ENCODE results near the gene RPL36.

Gene RPL36

DNA sequence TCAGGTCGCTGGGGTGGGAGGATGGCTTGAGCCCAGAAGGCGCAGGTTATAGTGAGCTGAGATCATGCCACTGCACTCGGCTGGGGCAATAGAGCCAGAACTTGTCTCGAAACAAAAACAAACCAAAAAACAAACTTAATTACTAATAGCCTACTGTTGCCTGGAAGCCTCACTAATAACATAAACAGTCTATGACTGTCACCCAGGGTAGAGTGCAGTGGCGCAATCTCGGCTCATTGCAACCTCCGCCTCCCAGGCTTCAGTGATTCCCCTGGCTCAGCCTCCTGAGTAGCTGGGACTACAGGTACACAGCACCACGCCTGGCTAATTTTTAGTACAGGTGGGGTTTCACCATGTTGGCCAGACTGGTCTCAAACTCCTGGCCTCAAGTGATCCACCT is 48.3 kb downstream of the RPL36 start:
- TF ChIP-seq FOXP2 (optimal IDR thresholded peaks at IDR 0.05; ENCODE audit: control extremely low read depth, extremely low read length, insufficient read depth) (no peak), EZH2 (IDR thresholded peaks at IDR 0.05) (no peak), POLR2AphosphoS5 (IDR thresholded peaks at IDR 0.05; ENCODE audit: borderline replicate concordance, low read depth, low read length) (no peak)
- Histone ChIP-seq H3K9ac (ENCODE audit: insufficient read length) (no peak overlapping the region), H3K36me3 (ENCODE audit: insufficient read depth, low read length) (no peaks in the 10 kb centered on the region), H3K4me3 (no peak overlapping the region), H3K27ac (no peak overlapping the region), H3K9me3 (ENCODE audit: low read depth, low read length) (no peaks in the 10 kb centered on the region)
- no peak for DNase-seq (ENCODE audit: low read depth, low spot score)

All from SK-N-MC (cell line).